Measurements from ENCODE around the gene ADCY3.
"Not testable (repeated sequence)": the region's sequence is repeated elsewhere in the genome, so short reads cannot be mapped to it uniquely, and the experiment has no call there.

ADCY3 gene

GRCh38 chr2:24842081-24843050 is 77.7 kb downstream of the ADCY3 start:
- no peak for DNase-seq

- no peak for DNase-seq
Measured at GRCh38 chr2:24840962-24841945, 78.8 kb downstream of the ADCY3 start.

- DNase-seq: no peak
Measured at GRCh38 chr2:24840164-24840869, 79.7 kb downstream of the ADCY3 start.

- no peak for DNase-seq
Measured at GRCh38 chr2:24839729-24840128, 80.3 kb downstream of the ADCY3 start.

- DNase-seq: no peak
Measured at GRCh38 chr2:24838541-24838940, 81.5 kb downstream of the ADCY3 start.

GRCh38 chr2:24837996-24838513 is 82.0 kb downstream of the ADCY3 start:
- no peak for DNase-seq

- no peak for DNase-seq
Measured at GRCh38 chr2:24836706-24837105, 83.3 kb downstream of the ADCY3 start.

- DNase-seq: no peak
Measured at GRCh38 chr2:24836206-24836605, 83.8 kb downstream of the ADCY3 start.

- not testable (repeated sequence) for DNase-seq
Measured at GRCh38 chr2:24835411-24835810, 84.6 kb downstream of the ADCY3 start.

GRCh38 chr2:24834733-24835395 is 85.2 kb downstream of the ADCY3 start:
- no peak for DNase-seq

- DNase-seq: no peak
Measured at GRCh38 chr2:24833821-24834732, 86.0 kb downstream of the ADCY3 start.

GRCh38 chr2:24832931-24833701 is 86.9 kb downstream of the ADCY3 start:
- no peak for DNase-seq

- DNase-seq: no peak
Measured at GRCh38 chr2:24832521-24832920, 87.5 kb downstream of the ADCY3 start.

- no peak for DNase-seq
Measured at GRCh38 chr2:24832073-24832461, 88.0 kb downstream of the ADCY3 start.

- no peak for DNase-seq
Measured at GRCh38 chr2:24831221-24832072, 88.6 kb downstream of the ADCY3 start.

GRCh38 chr2:24830786-24831185 is 89.3 kb downstream of the ADCY3 start:
- no peak for DNase-seq

- DNase-seq: no peak
Measured at GRCh38 chr2:24830351-24830750, 89.7 kb downstream of the ADCY3 start.

GRCh38 chr2:24828238-24828996 is 91.6 kb downstream of the ADCY3 start:
- no peak for DNase-seq

All from KG1 (cell line).